Endothelial cell of umbilical vein (primary cell): ENCODE measurements around the gene PLCXD3. TPM values are rescaled to one million over a fixed set of nuclear protein-coding genes. Genes with fewer than 3 reads are reported as not detected.

ENCODE experiments used
- BruUV-seq: library from RNA; stranded (reverse); fragments of 400-500 nt; replicated peaks from 2 replicates; lab custom pipeline; 2021; lab: Mats Ljungman, UMichigan
- CTCF ChIA-PET: fragments of 300-600, 350-600 bp; sonication (Branson Sonifier 250); formaldehyde crosslinking; loops from one replicate; lab custom pipeline; 2021; ENCODE audit warnings: antibody characterized with exemption, inconsistent platforms; lab: Charles Lee
- POLR2A ChIA-PET: fragments of 300-600, 350-600 bp; sonication (Branson Sonifier 250); formaldehyde crosslinking; loops from one replicate; lab custom pipeline; 2021; ENCODE audit warnings: antibody characterized with exemption, inconsistent platforms; lab: Charles Lee
- DNase-seq: peaks from one replicate; pipeline ENCODE4 v3.0.0-alpha.2; 2011; ENCODE audit warnings: low read depth, low spot score
- FAIRE-seq: peaks from 2 replicates; lab custom pipeline; 2011; peaks lifted over from hg19 to GRCh38; lab: Jason Lieb, UNC
- H2AFZ ChIP-seq: 2 replicates; pipeline ENCODE4 v1.6.0; 2012; ENCODE audit warnings: low read depth, low read length, control low read depth, inconsistent platforms
- H3K27ac ChIP-seq: 2 replicates; pipeline ENCODE4 v1.5.1; 2011; ENCODE audit warnings: low read depth, mild to moderate bottlenecking, control low read depth, low read length, moderate library complexity; ENCODE audit not compliant: insufficient read depth
- H3K27me3 ChIP-seq, 2 experiments: 2 replicates each; pipeline versions ENCODE4 v1.6.0 to v1.6.1; 2011; ENCODE audit warnings: low read length in 2 of 2, mixed read lengths in 1 of 2; ENCODE audit not compliant: control insufficient read depth in 2 of 2, insufficient read depth in 2 of 2
- H3K36me3 ChIP-seq, 2 experiments: 2 replicates in 1 of 2; 3 replicates in 1 of 2; pipeline ENCODE4 v1.5.1; 2011; ENCODE audit warnings: low read length in 2 of 2, mild to moderate bottlenecking in 1 of 2, moderate library complexity in 1 of 2; ENCODE audit not compliant: control insufficient read depth in 2 of 2, insufficient read depth in 2 of 2; ENCODE audit errors: extremely low read depth in 1 of 2
- H3K4me1 ChIP-seq: 3 replicates; pipeline ENCODE4 v1.5.1; 2011; ENCODE audit warnings: mild to moderate bottlenecking, low read length; ENCODE audit not compliant: control insufficient read depth, insufficient read depth; ENCODE audit errors: extremely low read depth
- H3K4me2 ChIP-seq: 2 replicates; pipeline ENCODE4 v1.6.1; 2011; ENCODE audit warnings: low read length, control low read depth, mixed read lengths; ENCODE audit not compliant: insufficient read depth
- H3K4me3 ChIP-seq, 3 experiments: fragments of 200-600 bp in 1 of 3; sonication (generic), shearing (Covaris generic) in 1 of 3; replicated peaks in 1 of 3; 2 replicates each; pipeline ENCODE4 v1.5.1; 2011 to 2016; ENCODE audit warnings: control low read depth in 3 of 3, low read length in 3 of 3, mild to moderate bottlenecking in 2 of 3, inconsistent platforms in 1 of 3, low read depth in 1 of 3, moderate library complexity in 1 of 3; ENCODE audit not compliant: insufficient read depth in 1 of 3
- H3K79me2 ChIP-seq: 2 replicates; pipeline ENCODE4 v1.6.0; 2012; ENCODE audit warnings: low read length, inconsistent platforms; ENCODE audit not compliant: control insufficient read depth, insufficient read depth
- H3K9ac ChIP-seq: replicated peaks from 2 replicates; pipeline ENCODE3; 2011; ENCODE audit warnings: low read length, control low read depth; ENCODE audit not compliant: insufficient read depth; ENCODE audit errors: extremely low read depth
- H3K9me1 ChIP-seq: replicated peaks from 3 replicates; pipeline ENCODE4 v1.6.0; 2011; ENCODE audit warnings: mild to moderate bottlenecking, low read length; ENCODE audit not compliant: control insufficient read depth, insufficient read depth; ENCODE audit errors: extremely low read depth
- H3K9me3 ChIP-seq: replicated peaks from 2 replicates; pipeline ENCODE4 v1.5.1; 2012; ENCODE audit warnings: low read length, inconsistent platforms; ENCODE audit not compliant: control insufficient read depth, insufficient read depth
- H4K20me1 ChIP-seq: replicated peaks from 2 replicates; pipeline ENCODE3; 2011; ENCODE audit warnings: mild to moderate bottlenecking, low read length; ENCODE audit not compliant: control insufficient read depth, insufficient read depth; ENCODE audit errors: extremely low read depth
- EZH2 ChIP-seq: IDR thresholded peaks from 2 replicates; pipeline ENCODE4 v1.6.1; 2012; ENCODE audit warnings: borderline replicate concordance, low read depth, mild to moderate bottlenecking, moderate library complexity, low read length, inconsistent platforms; ENCODE audit not compliant: severe bottlenecking
- FOS ChIP-seq: IDR thresholded peaks from 2 replicates; pipeline ENCODE4 v1.6.1; 2011; ENCODE audit warnings: mild to moderate bottlenecking, low read length, moderate library complexity, borderline replicate concordance; ENCODE audit not compliant: insufficient read depth
- GATA2 ChIP-seq: IDR thresholded peaks from 2 replicates; pipeline ENCODE4 v1.7.0; 2011; ENCODE audit warnings: low read depth, mild to moderate bottlenecking, moderate library complexity, mixed read lengths, low read length; ENCODE audit not compliant: insufficient read length, insufficient read depth
- JUN ChIP-seq: IDR thresholded peaks from 2 replicates; pipeline ENCODE4 v1.6.1; 2011; ENCODE audit warnings: borderline replicate concordance, low read depth; ENCODE audit not compliant: insufficient read length, insufficient read depth
- MAX ChIP-seq: IDR thresholded peaks from 2 replicates; pipeline ENCODE4 v1.6.1; 2011; ENCODE audit not compliant: insufficient read depth, insufficient read length
- MYC ChIP-seq: IDR thresholded peaks from one replicate; pipeline ENCODE4 v1.6.1; 2011; ENCODE audit warnings: mild to moderate bottlenecking, low read depth, low read length
- POLR2A ChIP-seq: IDR thresholded peaks from 2 replicates; pipeline ENCODE4 v1.6.1; 2012; ENCODE audit warnings: low read depth, mild to moderate bottlenecking, control low read depth, low read length
- POLR2AphosphoS5 ChIP-seq: IDR thresholded peaks from 2 replicates; pipeline ENCODE4 v1.6.1; 2012; ENCODE audit warnings: low read depth, mild to moderate bottlenecking, control low read depth, low read length, moderate library complexity; ENCODE audit not compliant: insufficient read depth
- dilution Hi-C: fragments of 300-500 bp; cut with MboI; formaldehyde crosslinking; loops from one replicate; pipeline ENCODE4 v1.15.0; 2019; ENCODE audit warnings: low sequenced_read_pairs; ENCODE audit not compliant: extremely low pct_ligation_motif_present
- intact Hi-C: fragments of 100-400 bp; cut with micrococcal nuclease; formaldehyde crosslinking; loops from one replicate; pipeline ENCODE4 v1.10.0; 2022
- polyA plus RNA-seq, 4 experiments: library from polyadenylated mRNA; depleted of rRNA in 3 of 4; stranded (reverse) in 3 of 4; unstranded in 1 of 4; fragments of >200 nt; gene quantifications; 2 replicates each; pipeline versions ENCODE4 v1.2.1 to v1.2.3, GENCODE V29; 2011 to 2012; ENCODE audit warnings: missing spikeins in 1 of 4
- total RNA-seq: library from RNA; stranded (reverse); gene quantifications from 2 replicates; pipeline ENCODE4 v1.2.3, GENCODE V29; 2021
- TF ChIP-seq, protein P1 (sequence below), 2 donors: IDR thresholded peaks; 1 replicate in 1 of 2; 2 replicates in 1 of 2; pipeline ENCODE4 v1.5.1; 2011; ENCODE audit warnings: low read length in 2 of 2, mild to moderate bottlenecking in 2 of 2, moderate library complexity in 2 of 2, control low read depth in 1 of 2, inconsistent platforms in 1 of 2, low read depth in 1 of 2; ENCODE audit not compliant: insufficient read depth in 1 of 2; ENCODE audit errors: extremely low read depth in 1 of 2

PLCXD3 gene
- total and polyA plus RNA-seq, 2 donors (not counting 3 experiments of a cell fraction or from before 2014, with no cell fraction given) = not detected

DNA sequence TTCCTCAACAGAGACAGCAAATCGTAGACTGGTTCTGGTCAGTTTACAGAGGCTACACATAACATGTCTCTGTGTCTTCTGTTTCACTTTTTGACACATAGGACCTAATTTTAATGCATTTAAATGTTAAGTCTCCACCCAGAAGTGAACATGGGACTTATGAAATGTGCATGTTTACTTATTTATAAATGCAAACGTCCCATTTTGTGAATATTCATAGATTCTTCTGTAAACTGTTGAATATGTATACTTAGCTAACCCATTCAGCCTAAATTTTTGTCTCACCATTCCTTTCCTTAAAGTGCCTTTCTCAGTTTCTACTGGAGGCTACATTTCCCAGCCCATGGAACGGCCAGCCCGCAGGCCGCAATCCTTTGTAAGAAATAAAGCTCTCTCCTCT is 137.2 kb downstream of the PLCXD3 start:
- ChIA-PET POLR2A (no interaction called here), CTCF (no interaction called here)
- Histone ChIP-seq H3K4me1 (no peaks in the 10 kb centered on the region), H3K27me3 (no peaks in the 10 kb centered on the region), H3K4me3 (no peak overlapping the region), H3K9ac (no peak overlapping the region), H3K9me3 (no peaks in the 10 kb centered on the region), H4K20me1 (no peaks in the 10 kb centered on the region), H3K9me1 (no peaks in the 10 kb centered on the region), H3K27ac (no peak overlapping the region), H3K79me2 (no peaks in the 10 kb centered on the region), H2AFZ (no peak overlapping the region), H3K4me2 (no peak overlapping the region), H3K36me3 (no peaks in the 10 kb centered on the region)
- intact Hi-C loops (no loop called here), dilution Hi-C loops (no loop called here)
- FAIRE-seq = no peak
- no peak for TF ChIP-seq JUN
- TF ChIP-seq MAX = no peak
- TF ChIP-seq GATA2 = no peak
- DNase-seq = no peak
- BruUV-seq = no TSS peak

DNA sequence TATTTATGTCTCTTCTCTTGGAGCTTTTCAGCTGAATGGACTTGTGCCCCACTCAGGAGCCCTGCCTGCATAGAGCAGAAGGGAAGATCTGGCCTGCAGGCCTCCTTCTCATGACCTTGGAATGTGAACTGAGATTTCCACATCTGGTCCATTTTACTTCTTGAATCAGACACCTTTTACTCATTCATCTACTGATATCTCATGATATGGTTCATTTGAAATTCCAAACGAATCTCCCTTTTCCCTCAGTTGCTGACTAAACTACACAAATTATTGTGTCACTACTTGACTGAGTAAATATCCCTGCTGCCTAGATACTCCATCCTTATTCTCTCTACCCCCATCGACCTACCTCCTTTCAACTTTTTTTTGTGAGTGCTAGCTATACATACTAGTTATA is 138.7 kb downstream of the PLCXD3 start:
- dilution Hi-C loops = no loop called here
- no TSS peak for BruUV-seq
- Histone ChIP-seq H3K27me3 (no peaks in the 10 kb centered on the region), H3K4me1 (no peaks in the 10 kb centered on the region), H3K79me2 (no peaks in the 10 kb centered on the region), H2AFZ (no peak overlapping the region), H3K4me3 (no peak overlapping the region), H3K9ac (no peak overlapping the region), H3K9me3 (no peaks in the 10 kb centered on the region), H3K4me2 (no peak overlapping the region), H3K36me3 (no peaks in the 10 kb centered on the region), H3K9me1 (no peaks in the 10 kb centered on the region), H4K20me1 (no peaks in the 10 kb centered on the region), H3K27ac (no peak overlapping the region)
- intact Hi-C loops = no loop called here
- DNase-seq (no peak), FAIRE-seq (no peak)
- TF ChIP-seq EZH2 = no peak
- no peak for TF ChIP-seq MAX
- TF ChIP-seq POLR2AphosphoS5 = no peak
- no peak for TF ChIP-seq MYC
- no peak for TF ChIP-seq FOS
- no peak for TF ChIP-seq POLR2A
- no peak for TF ChIP-seq GATA2
- TF ChIP-seq, protein P1, sequence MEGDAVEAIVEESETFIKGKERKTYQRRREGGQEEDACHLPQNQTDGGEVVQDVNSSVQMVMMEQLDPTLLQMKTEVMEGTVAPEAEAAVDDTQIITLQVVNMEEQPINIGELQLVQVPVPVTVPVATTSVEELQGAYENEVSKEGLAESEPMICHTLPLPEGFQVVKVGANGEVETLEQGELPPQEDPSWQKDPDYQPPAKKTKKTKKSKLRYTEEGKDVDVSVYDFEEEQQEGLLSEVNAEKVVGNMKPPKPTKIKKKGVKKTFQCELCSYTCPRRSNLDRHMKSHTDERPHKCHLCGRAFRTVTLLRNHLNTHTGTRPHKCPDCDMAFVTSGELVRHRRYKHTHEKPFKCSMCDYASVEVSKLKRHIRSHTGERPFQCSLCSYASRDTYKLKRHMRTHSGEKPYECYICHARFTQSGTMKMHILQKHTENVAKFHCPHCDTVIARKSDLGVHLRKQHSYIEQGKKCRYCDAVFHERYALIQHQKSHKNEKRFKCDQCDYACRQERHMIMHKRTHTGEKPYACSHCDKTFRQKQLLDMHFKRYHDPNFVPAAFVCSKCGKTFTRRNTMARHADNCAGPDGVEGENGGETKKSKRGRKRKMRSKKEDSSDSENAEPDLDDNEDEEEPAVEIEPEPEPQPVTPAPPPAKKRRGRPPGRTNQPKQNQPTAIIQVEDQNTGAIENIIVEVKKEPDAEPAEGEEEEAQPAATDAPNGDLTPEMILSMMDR (IDR thresholded peaks at IDR 0.05; ENCODE audit: extremely low read depth in 1 of 2, insufficient read depth in 1 of 2, low read depth in 1 of 2, low read length in 2 of 2) = no peak
- no peak for TF ChIP-seq JUN
- ChIA-PET CTCF (no interaction called here), POLR2A (no interaction called here)
